ENCODE data around the gene FAM3D.

GRCh38 chr3:58622892-58623291, 43.7 kb downstream of the FAM3D start:
- no peak for TF ChIP-seq JUND (IDR thresholded peaks at IDR 0.05; ENCODE audit: borderline replicate concordance, low read depth, low read length)
- no peak for TF ChIP-seq JUND (tag; IDR thresholded peaks at IDR 0.05; ENCODE audit: borderline replicate concordance, low read depth, low read length)
- TF ChIP-seq MEF2A (IDR thresholded peaks at IDR 0.05; ENCODE audit: control insufficient read depth, low read depth, low read length), result no peak
- no peak for TF ChIP-seq CTCF (IDR thresholded peaks at IDR 0.05 in 2 of 3, conservative IDR thresholded peaks at IDR 0.05 in 1 of 3; ENCODE audit: insufficient read depth in 2 of 3, low read depth in 1 of 3, low read length in 3 of 3)
- no peak for TF ChIP-seq ZNF780A (CRISPR knock-in tag; IDR thresholded peaks at IDR 0.05)
- TF ChIP-seq TAF1 (IDR thresholded peaks at IDR 0.05; ENCODE audit: control insufficient read depth, extremely low read depth, insufficient read depth, low read length, severe bottlenecking), result no peak
- TF ChIP-seq EP300 (IDR thresholded peaks at IDR 0.05; ENCODE audit: low read length), result no peak
- TF ChIP-seq, protein P1, sequence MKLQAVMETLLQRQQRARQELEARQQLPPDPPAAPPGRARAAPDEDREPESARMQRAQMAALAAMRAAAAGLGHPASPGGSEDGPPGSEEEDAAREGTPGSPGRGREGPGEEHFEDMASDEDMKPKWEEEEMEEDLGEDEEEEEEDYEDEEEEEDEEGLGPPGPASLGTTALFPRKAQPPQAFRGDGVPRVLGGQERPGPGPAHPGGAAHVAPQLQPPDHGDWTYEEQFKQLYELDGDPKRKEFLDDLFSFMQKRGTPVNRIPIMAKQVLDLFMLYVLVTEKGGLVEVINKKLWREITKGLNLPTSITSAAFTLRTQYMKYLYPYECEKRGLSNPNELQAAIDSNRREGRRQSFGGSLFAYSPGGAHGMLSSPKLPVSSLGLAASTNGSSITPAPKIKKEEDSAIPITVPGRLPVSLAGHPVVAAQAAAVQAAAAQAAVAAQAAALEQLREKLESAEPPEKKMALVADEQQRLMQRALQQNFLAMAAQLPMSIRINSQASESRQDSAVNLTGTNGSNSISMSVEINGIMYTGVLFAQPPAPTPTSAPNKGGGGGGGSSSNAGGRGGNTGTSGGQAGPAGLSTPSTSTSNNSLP (IDR thresholded peaks at IDR 0.05; ENCODE audit: borderline replicate concordance, low read depth, low read length), result no peak
- no peak for TF ChIP-seq MTF1 (CRISPR knock-in tag; IDR thresholded peaks at IDR 0.05; ENCODE audit: borderline replicate concordance)
- no peak for TF ChIP-seq ELF4 (CRISPR knock-in tag; IDR thresholded peaks at IDR 0.05)
- TF ChIP-seq MAFG (tag; conservative IDR thresholded peaks at IDR 0.05), result no peak

Data from K562 (cell line).